Astrocyte (in vitro differentiated cells and primary cell): ENCODE data around the gene MAVS.

Experiments
- EZH2 ChIP-seq: IDR thresholded peaks from 2 replicates; pipeline ENCODE4 v1.6.1; 2012; ENCODE audit warnings: mild to moderate bottlenecking, low read length, inconsistent platforms; ENCODE audit not compliant: insufficient read depth
- TF ChIP-seq, protein P1 (sequence below): IDR thresholded peaks from 2 replicates; pipeline ENCODE4 v1.5.1; 2011; ENCODE audit warnings: low read depth, mild to moderate bottlenecking, inconsistent platforms, low read length, moderate library complexity; ENCODE audit not compliant: insufficient read depth

DNA sequence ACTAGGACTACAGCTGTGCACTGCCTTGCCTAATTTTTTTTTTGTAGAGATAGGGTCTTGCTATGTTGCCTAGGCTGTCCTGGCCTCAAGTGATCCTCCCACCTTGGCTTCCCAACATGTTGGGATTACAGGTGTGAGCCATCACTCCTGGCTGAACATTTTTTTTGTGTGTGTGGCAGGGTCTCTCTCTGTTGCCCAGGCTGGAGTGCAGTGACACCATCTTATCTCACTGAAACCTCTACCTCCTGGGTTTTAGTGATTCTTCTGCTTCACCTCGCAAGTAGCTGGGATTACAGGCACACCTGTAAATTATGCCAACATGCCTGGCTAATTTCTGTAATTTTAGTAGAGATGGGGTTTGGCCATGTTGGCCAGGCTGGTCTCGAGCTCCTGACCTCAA lies 67.8 kb downstream of the MAVS start:
- TF ChIP-seq, protein P1, sequence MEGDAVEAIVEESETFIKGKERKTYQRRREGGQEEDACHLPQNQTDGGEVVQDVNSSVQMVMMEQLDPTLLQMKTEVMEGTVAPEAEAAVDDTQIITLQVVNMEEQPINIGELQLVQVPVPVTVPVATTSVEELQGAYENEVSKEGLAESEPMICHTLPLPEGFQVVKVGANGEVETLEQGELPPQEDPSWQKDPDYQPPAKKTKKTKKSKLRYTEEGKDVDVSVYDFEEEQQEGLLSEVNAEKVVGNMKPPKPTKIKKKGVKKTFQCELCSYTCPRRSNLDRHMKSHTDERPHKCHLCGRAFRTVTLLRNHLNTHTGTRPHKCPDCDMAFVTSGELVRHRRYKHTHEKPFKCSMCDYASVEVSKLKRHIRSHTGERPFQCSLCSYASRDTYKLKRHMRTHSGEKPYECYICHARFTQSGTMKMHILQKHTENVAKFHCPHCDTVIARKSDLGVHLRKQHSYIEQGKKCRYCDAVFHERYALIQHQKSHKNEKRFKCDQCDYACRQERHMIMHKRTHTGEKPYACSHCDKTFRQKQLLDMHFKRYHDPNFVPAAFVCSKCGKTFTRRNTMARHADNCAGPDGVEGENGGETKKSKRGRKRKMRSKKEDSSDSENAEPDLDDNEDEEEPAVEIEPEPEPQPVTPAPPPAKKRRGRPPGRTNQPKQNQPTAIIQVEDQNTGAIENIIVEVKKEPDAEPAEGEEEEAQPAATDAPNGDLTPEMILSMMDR = no peak
- no peak for TF ChIP-seq EZH2
